Measurements from ENCODE around the gene SNAP91.

Gene SNAP91

GRCh38 chr6:83594941-83595340 is 114.0 kb downstream of the SNAP91 start:
- Histone ChIP-seq H3K9me2 (ENCODE audit: low read depth, low read length) (no peaks in the 10 kb centered on the region), H3K4me3 (ENCODE audit: low read depth, low read length, poor library complexity, severe bottlenecking) (no peak overlapping the region), H3K36me3 (ENCODE audit: insufficient read depth, low read length) (no peaks in the 10 kb centered on the region), H3K4me2 (ENCODE audit: low read length) (no peak overlapping the region), H3K27ac (ENCODE audit: low read depth, low read length, poor library complexity, severe bottlenecking) (no peak overlapping the region), H2AFZ (ENCODE audit: low read length) (no peak overlapping the region), H3K9me3 (ENCODE audit: low read length) (no peaks in the 10 kb centered on the region), H3K9ac (ENCODE audit: low read length) (no peak overlapping the region), H4K20me1 (ENCODE audit: insufficient read depth, low read length) (no peaks in the 10 kb centered on the region), H3K4me1 (ENCODE audit: insufficient read depth, low read length, severe bottlenecking) (no peaks in the 10 kb centered on the region), H3F3A (ENCODE audit: insufficient read depth, low read length) (no peaks in the 10 kb centered on the region), H3K79me2 (ENCODE audit: insufficient read depth, low read length) (no peaks in the 10 kb centered on the region), H3K27me3 (ENCODE audit: insufficient read depth, low read length) (no peaks in the 10 kb centered on the region)
- TF ChIP-seq EZH2 (IDR thresholded peaks at IDR 0.05; ENCODE audit: borderline replicate concordance, low read length): no peak
- TF ChIP-seq, protein P1, sequence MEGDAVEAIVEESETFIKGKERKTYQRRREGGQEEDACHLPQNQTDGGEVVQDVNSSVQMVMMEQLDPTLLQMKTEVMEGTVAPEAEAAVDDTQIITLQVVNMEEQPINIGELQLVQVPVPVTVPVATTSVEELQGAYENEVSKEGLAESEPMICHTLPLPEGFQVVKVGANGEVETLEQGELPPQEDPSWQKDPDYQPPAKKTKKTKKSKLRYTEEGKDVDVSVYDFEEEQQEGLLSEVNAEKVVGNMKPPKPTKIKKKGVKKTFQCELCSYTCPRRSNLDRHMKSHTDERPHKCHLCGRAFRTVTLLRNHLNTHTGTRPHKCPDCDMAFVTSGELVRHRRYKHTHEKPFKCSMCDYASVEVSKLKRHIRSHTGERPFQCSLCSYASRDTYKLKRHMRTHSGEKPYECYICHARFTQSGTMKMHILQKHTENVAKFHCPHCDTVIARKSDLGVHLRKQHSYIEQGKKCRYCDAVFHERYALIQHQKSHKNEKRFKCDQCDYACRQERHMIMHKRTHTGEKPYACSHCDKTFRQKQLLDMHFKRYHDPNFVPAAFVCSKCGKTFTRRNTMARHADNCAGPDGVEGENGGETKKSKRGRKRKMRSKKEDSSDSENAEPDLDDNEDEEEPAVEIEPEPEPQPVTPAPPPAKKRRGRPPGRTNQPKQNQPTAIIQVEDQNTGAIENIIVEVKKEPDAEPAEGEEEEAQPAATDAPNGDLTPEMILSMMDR (IDR thresholded peaks at IDR 0.05; ENCODE audit: low read length): no peak

GRCh38 chr6:83593395-83593785 is 115.5 kb downstream of the SNAP91 start:
- Histone ChIP-seq H3K4me3 (ENCODE audit: low read depth, low read length, poor library complexity, severe bottlenecking) (peak overlapping the region; percentile 38), H3K9me3 (ENCODE audit: low read length) (no peaks in the 10 kb centered on the region), H3K27ac (ENCODE audit: low read depth, low read length, poor library complexity, severe bottlenecking) (no peak overlapping the region), H3K27me3 (ENCODE audit: insufficient read depth, low read length) (no peaks in the 10 kb centered on the region), H3K4me2 (ENCODE audit: low read length) (peak overlapping the region; percentile 59; the same call in 1 of the 2 replicates), H3K4me1 (ENCODE audit: insufficient read depth, low read length, severe bottlenecking) (no peaks in the 10 kb centered on the region), H3K9ac (ENCODE audit: low read length) (no peak overlapping the region), H3K36me3 (ENCODE audit: insufficient read depth, low read length) (no peaks in the 10 kb centered on the region), H3K9me2 (ENCODE audit: low read depth, low read length) (no peaks in the 10 kb centered on the region), H3K79me2 (ENCODE audit: insufficient read depth, low read length) (no peaks in the 10 kb centered on the region), H3F3A (ENCODE audit: insufficient read depth, low read length) (no peaks in the 10 kb centered on the region), H2AFZ (ENCODE audit: low read length) (no peak overlapping the region), H4K20me1 (ENCODE audit: insufficient read depth, low read length) (no peaks in the 10 kb centered on the region)
- no peak for TF ChIP-seq EZH2 (IDR thresholded peaks at IDR 0.05; ENCODE audit: borderline replicate concordance, low read length)
- TF ChIP-seq, protein P1 (IDR thresholded peaks at IDR 0.05; ENCODE audit: low read length): no peak

GRCh38 chr6:83592770-83593394 is 116.0 kb downstream of the SNAP91 start:
- no peak overlapping the region for H3K9ac ChIP-seq (ENCODE audit: low read length)
- H3K4me1 ChIP-seq (ENCODE audit: insufficient read depth, low read length, severe bottlenecking): no peaks in the 10 kb centered on the region
- no peak overlapping the region for H2AFZ ChIP-seq (ENCODE audit: low read length)
- H3K36me3 ChIP-seq (ENCODE audit: insufficient read depth, low read length): no peaks in the 10 kb centered on the region
- no peaks in the 10 kb centered on the region for H4K20me1 ChIP-seq (ENCODE audit: insufficient read depth, low read length)
- H3K4me3 ChIP-seq (ENCODE audit: low read depth, low read length, poor library complexity, severe bottlenecking): peak overlapping the region; percentile 38
- TF ChIP-seq, protein P1 (IDR thresholded peaks at IDR 0.05; ENCODE audit: low read length): peak; percentile 71
- no peak for TF ChIP-seq EZH2 (IDR thresholded peaks at IDR 0.05; ENCODE audit: borderline replicate concordance, low read length)
- H3K27ac ChIP-seq (ENCODE audit: low read depth, low read length, poor library complexity, severe bottlenecking): no peak overlapping the region
- no peaks in the 10 kb centered on the region for H3F3A ChIP-seq (ENCODE audit: insufficient read depth, low read length)
- H3K79me2 ChIP-seq (ENCODE audit: insufficient read depth, low read length): no peaks in the 10 kb centered on the region
- H3K9me3 ChIP-seq (ENCODE audit: low read length): no peaks in the 10 kb centered on the region
- no peaks in the 10 kb centered on the region for H3K9me2 ChIP-seq (ENCODE audit: low read depth, low read length)
- H3K27me3 ChIP-seq (ENCODE audit: insufficient read depth, low read length): no peaks in the 10 kb centered on the region
- peak overlapping the region; percentile 59 for H3K4me2 ChIP-seq (ENCODE audit: low read length)

Measured in OCI-LY1 (cell line).